ENCODE measurements around the gene SCN9A. TPM values are rescaled to one million over a fixed set of nuclear protein-coding genes. Genes with fewer than 3 reads are reported as not detected.

SCN9A gene
- total and polyA plus RNA-seq, 9 of the 15 experiments (the other 6 are each of a cell fraction or from before 2014, with no cell fraction given), result 1.4 to 22.8 (median 7.1) TPM

DNA sequence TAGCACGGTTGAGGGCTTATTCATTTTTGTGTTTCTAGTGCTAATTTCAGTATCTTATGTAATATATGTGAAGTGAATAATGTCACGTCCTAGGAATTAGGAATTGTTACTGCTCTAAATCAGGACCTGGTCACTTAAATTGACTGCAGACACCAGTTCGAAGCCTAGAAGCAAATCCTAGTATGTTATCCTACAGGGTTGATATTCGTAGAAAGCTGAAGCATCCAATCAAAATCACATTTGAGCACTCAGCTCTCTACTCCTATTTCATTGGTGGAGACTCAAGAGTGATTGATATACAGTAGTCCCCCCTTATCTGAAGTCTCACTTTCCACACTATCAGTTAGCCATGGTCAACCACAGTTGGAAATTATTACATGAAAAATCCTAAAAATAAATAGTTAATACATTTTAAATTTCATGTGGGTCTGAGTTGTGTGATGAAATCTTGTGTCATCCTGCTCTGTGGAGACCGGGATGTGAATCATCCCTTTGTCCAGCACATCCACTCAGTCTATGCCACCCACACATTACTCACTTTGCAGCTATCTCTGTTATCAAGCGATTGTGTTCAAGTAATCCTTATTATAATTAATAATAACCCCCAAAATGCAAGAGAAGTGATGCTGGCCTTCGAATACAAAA, 35.2 kb upstream of the SCN9A start (continued):
- no peak for TF ChIP-seq NR2C1 (IDR thresholded peaks at IDR 0.05)
- TF ChIP-seq NR2C1 (tag; IDR thresholded peaks at IDR 0.05), result peak; percentile 22; the same call in 1 of the 2 replicates
- TF ChIP-seq SMAD4 (CRISPR knock-in tag; conservative IDR thresholded peaks at IDR 0.05), result peak; percentile 55
- peak; percentile 32 for TF ChIP-seq FOS (IDR thresholded peaks at IDR 0.05; ENCODE audit: extremely low read depth, insufficient read length)
- no peak for TF ChIP-seq KAT2B (IDR thresholded peaks at IDR 0.05; ENCODE audit: low read depth, low read length)
- no peak for TF ChIP-seq MXI1 (IDR thresholded peaks at IDR 0.05; ENCODE audit: low read depth, low read length)
- no peak for TF ChIP-seq ZNF408 (CRISPR knock-in tag; IDR thresholded peaks at IDR 0.05; ENCODE audit: low read depth)
- 0 out of 2 replicates have a peak, but pooled peaks have one; percentile 26 for TF ChIP-seq ZBTB17 (CRISPR knock-in tag; IDR thresholded peaks at IDR 0.05)
- no peak for TF ChIP-seq DMBX1 (CRISPR knock-in tag; IDR thresholded peaks at IDR 0.05; ENCODE audit: borderline replicate concordance)
- TF ChIP-seq FOXA1 (IDR thresholded peaks at IDR 0.05; ENCODE audit: borderline replicate concordance), result no peak
- no peak for TF ChIP-seq ZBTB7A (IDR thresholded peaks at IDR 0.05; ENCODE audit: borderline replicate concordance, control insufficient read depth, low read depth, low read length)
- TF ChIP-seq, protein P1, sequence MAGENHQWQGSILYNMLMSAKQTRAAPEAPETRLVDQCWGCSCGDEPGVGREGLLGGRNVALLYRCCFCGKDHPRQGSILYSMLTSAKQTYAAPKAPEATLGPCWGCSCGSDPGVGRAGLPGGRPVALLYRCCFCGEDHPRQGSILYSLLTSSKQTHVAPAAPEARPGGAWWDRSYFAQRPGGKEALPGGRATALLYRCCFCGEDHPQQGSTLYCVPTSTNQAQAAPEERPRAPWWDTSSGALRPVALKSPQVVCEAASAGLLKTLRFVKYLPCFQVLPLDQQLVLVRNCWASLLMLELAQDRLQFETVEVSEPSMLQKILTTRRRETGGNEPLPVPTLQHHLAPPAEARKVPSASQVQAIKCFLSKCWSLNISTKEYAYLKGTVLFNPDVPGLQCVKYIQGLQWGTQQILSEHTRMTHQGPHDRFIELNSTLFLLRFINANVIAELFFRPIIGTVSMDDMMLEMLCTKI (IDR thresholded peaks at IDR 0.05; ENCODE audit: partially characterized antibody), result no peak
- TF ChIP-seq NCOA6 (IDR thresholded peaks at IDR 0.05), result no peak
- TF ChIP-seq, protein P2, sequence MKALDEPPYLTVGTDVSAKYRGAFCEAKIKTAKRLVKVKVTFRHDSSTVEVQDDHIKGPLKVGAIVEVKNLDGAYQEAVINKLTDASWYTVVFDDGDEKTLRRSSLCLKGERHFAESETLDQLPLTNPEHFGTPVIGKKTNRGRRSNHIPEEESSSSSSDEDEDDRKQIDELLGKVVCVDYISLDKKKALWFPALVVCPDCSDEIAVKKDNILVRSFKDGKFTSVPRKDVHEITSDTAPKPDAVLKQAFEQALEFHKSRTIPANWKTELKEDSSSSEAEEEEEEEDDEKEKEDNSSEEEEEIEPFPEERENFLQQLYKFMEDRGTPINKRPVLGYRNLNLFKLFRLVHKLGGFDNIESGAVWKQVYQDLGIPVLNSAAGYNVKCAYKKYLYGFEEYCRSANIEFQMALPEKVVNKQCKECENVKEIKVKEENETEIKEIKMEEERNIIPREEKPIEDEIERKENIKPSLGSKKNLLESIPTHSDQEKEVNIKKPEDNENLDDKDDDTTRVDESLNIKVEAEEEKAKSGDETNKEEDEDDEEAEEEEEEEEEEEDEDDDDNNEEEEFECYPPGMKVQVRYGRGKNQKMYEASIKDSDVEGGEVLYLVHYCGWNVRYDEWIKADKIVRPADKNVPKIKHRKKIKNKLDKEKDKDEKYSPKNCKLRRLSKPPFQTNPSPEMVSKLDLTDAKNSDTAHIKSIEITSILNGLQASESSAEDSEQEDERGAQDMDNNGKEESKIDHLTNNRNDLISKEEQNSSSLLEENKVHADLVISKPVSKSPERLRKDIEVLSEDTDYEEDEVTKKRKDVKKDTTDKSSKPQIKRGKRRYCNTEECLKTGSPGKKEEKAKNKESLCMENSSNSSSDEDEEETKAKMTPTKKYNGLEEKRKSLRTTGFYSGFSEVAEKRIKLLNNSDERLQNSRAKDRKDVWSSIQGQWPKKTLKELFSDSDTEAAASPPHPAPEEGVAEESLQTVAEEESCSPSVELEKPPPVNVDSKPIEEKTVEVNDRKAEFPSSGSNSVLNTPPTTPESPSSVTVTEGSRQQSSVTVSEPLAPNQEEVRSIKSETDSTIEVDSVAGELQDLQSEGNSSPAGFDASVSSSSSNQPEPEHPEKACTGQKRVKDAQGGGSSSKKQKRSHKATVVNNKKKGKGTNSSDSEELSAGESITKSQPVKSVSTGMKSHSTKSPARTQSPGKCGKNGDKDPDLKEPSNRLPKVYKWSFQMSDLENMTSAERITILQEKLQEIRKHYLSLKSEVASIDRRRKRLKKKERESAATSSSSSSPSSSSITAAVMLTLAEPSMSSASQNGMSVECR (CRISPR knock-in tag; IDR thresholded peaks at IDR 0.05), result no peak
- no peak for TF ChIP-seq HDGF (IDR thresholded peaks at IDR 0.05)
- peak; percentile 52; the same call in 1 of the 2 replicates for TF ChIP-seq NFRKB (IDR thresholded peaks at IDR 0.05; ENCODE audit: low read depth)
